ENCODE measurements around the gene SULT1B1.
"Not testable (repeated sequence)": the region's sequence is repeated elsewhere in the genome, so short reads cannot be mapped to it uniquely, and the experiment has no call there.

The SULT1B1 gene

GRCh38 chr4:69760455-69760854 is at the start of gene SULT1B1:
SULT1B1 (minus strand) TSS chr4:69760620; CDS start chr4:69755217, 5,403 bp downstream.
- DNase-seq, result no peak

- DNase-seq, result no peak
These were observed 40.2 kb upstream of the SULT1B1 start for GRCh38 chr4:69800599-69800998.

GRCh38 chr4:69799337-69799736 is 38.9 kb upstream of the SULT1B1 start:
- DNase-seq, result no peak

GRCh38 chr4:69793732-69794131 is 33.3 kb upstream of the SULT1B1 start:
- no peak for DNase-seq

- no peak for DNase-seq
These were observed 27.5 kb upstream of the SULT1B1 start for GRCh38 chr4:69787879-69788278.

- no peak for DNase-seq
These were observed 26.1 kb upstream of the SULT1B1 start for GRCh38 chr4:69786547-69786946.

GRCh38 chr4:69785211-69785831 is 24.9 kb upstream of the SULT1B1 start:
- DNase-seq, result no peak

GRCh38 chr4:69782651-69783310 is 22.4 kb upstream of the SULT1B1 start:
- no peak for DNase-seq

- DNase-seq, result peak; percentile 3 to 67
These were observed 21.3 kb upstream of the SULT1B1 start for GRCh38 chr4:69781458-69782418.

- no peak for DNase-seq
These were observed 19.7 kb upstream of the SULT1B1 start for GRCh38 chr4:69780141-69780540.

GRCh38 chr4:69776696-69777095 is 16.3 kb upstream of the SULT1B1 start:
- no peak for DNase-seq

GRCh38 chr4:69775321-69775867 is 15.0 kb upstream of the SULT1B1 start:
- no peak for DNase-seq

- DNase-seq, result no peak
These were observed 13.1 kb upstream of the SULT1B1 start for GRCh38 chr4:69773484-69773883.

GRCh38 chr4:69768554-69768953 is 8.1 kb upstream of the SULT1B1 start:
- DNase-seq, result not testable (repeated sequence)

- no peak for DNase-seq
These were observed 5.3 kb upstream of the SULT1B1 start for GRCh38 chr4:69765751-69766150.

- no peak for DNase-seq
These were observed 3.9 kb upstream of the SULT1B1 start for GRCh38 chr4:69764311-69764710.

GRCh38 chr4:69763233-69763632 is 2.8 kb upstream of the SULT1B1 start:
- no peak for DNase-seq

GRCh38 chr4:69759189-69759604 is 1.2 kb downstream of the SULT1B1 start:
- DNase-seq, result no peak

GRCh38 chr4:69757464-69757863 is 3.0 kb downstream of the SULT1B1 start:
- DNase-seq, result no peak

GRCh38 chr4:69754926-69755580 is 5.4 kb downstream of the SULT1B1 start:
- DNase-seq, result no peak

GRCh38 chr4:69753686-69754085 is 6.7 kb downstream of the SULT1B1 start:
- no peak for DNase-seq

- DNase-seq, result no peak
These were observed 10.1 kb downstream of the SULT1B1 start for GRCh38 chr4:69750346-69750745.

GRCh38 chr4:69749771-69750170 is 10.6 kb downstream of the SULT1B1 start:
- DNase-seq, result no peak
